DND-41 (cell line): ENCODE measurements around the gene ZNF146.
"Not testable (repeated sequence)": the region's sequence is repeated elsewhere in the genome, so short reads cannot be mapped to it uniquely, and the experiment has no call there.

Experiments used
- ATAC-seq: fragments of 200-7000 bp; cut with Tn5 transposase; 3 replicates; pipeline ENCODE4 v1.9.1; 2021; ENCODE audit warnings: low read depth; ENCODE audit not compliant: insufficient read depth
- DNase-seq: peaks from one replicate; pipeline ENCODE4 v3.0.0-alpha.2; 2020
- H2AFZ ChIP-seq: 2 replicates; pipeline ENCODE4 v1.6.0; 2012; ENCODE audit warnings: low read depth, low read length
- H3K27ac ChIP-seq: 2 replicates; pipeline ENCODE4 v1.5.1; 2012; ENCODE audit warnings: low read length, inconsistent platforms
- H3K27me3 ChIP-seq: fragments of 200-600 bp; sonication (generic); 2 replicates; pipeline ENCODE4 v1.6.0; 2012; ENCODE audit warnings: low read length, mild to moderate bottlenecking, inconsistent platforms; ENCODE audit not compliant: insufficient read depth, poor library complexity
- H3K36me3 ChIP-seq: 2 replicates; pipeline ENCODE4 v1.5.1; 2012; ENCODE audit warnings: low read length, inconsistent platforms; ENCODE audit not compliant: insufficient read depth
- H3K4me1 ChIP-seq: 2 replicates; pipeline ENCODE4 v1.5.1; 2012; ENCODE audit warnings: mild to moderate bottlenecking, low read length; ENCODE audit not compliant: insufficient read depth
- H3K4me2 ChIP-seq: 2 replicates; pipeline ENCODE4 v1.6.0; 2012; ENCODE audit warnings: mild to moderate bottlenecking, moderate library complexity, low read length, inconsistent platforms; ENCODE audit not compliant: insufficient read depth
- H3K4me3 ChIP-seq, 2 experiments: fragments of 200-600 bp in 1 of 2; shearing (Covaris generic) in 1 of 2; 2 replicates each; pipeline ENCODE4 v1.5.1; 2012 to 2016; ENCODE audit warnings: inconsistent platforms in 2 of 2, low read length in 2 of 2, mild to moderate bottlenecking in 2 of 2, low read depth in 1 of 2, moderate library complexity in 1 of 2
- H3K79me2 ChIP-seq: 2 replicates; pipeline ENCODE4 v1.6.0; 2012; ENCODE audit warnings: low read length, inconsistent platforms; ENCODE audit not compliant: insufficient read depth
- H3K9ac ChIP-seq: 2 replicates; pipeline ENCODE4 v1.6.0; 2012; ENCODE audit warnings: low read depth, mild to moderate bottlenecking, inconsistent platforms, low read length, moderate library complexity
- H3K9me3 ChIP-seq: 2 replicates; pipeline ENCODE4 v1.5.1; 2012; ENCODE audit warnings: low read length, moderate library complexity, mild to moderate bottlenecking, inconsistent platforms; ENCODE audit not compliant: insufficient read depth, severe bottlenecking
- H4K20me1 ChIP-seq: 2 replicates; pipeline ENCODE4 v1.6.0; 2012; ENCODE audit warnings: low read length; ENCODE audit not compliant: insufficient read depth
- CTCF ChIP-seq: IDR thresholded peaks from 2 replicates; pipeline ENCODE4 v1.5.1; 2012; ENCODE audit warnings: borderline replicate concordance, low read length, moderate library complexity, mild to moderate bottlenecking; ENCODE audit not compliant: poor library complexity, severe bottlenecking; ENCODE audit errors: extremely low read depth
- EZH2 ChIP-seq: IDR thresholded peaks from 3 replicates; pipeline ENCODE4 v1.6.1; 2012; ENCODE audit warnings: borderline replicate concordance, low read depth, mild to moderate bottlenecking, moderate library complexity, low read length, inconsistent platforms; ENCODE audit not compliant: severe bottlenecking

The ZNF146 gene

GRCh38 chr19:36214386-36215275 is at the start of gene ZNF146, which contains the start of gene ZNF565:
Gene ZNF146 (plus strand): TSS chr19:36215106. CDS start chr19:36236441, 21,335 bp downstream.
Gene ZNF565 (minus strand): TSS chr19:36214665. CDS start chr19:36201985, 12,680 bp downstream.
- peak within 1 kb of the TSS; percentile 96 for H3K27ac ChIP-seq
- DNase-seq (peak; percentile 98), ATAC-seq (peak; percentile 91)
- peaks cover 22% of the 10 kb centered on the region for H4K20me1 ChIP-seq
- peak within 1 kb of the TSS; percentile 85 for H3K4me2 ChIP-seq
- peak within 1 kb of the TSS; percentile 88 for H3K9ac ChIP-seq
- peak within 1 kb of the TSS; percentile 70 to 78 for H3K4me3 ChIP-seq
- TF ChIP-seq CTCF (peak; percentile 6), EZH2 (no peak)
- peak within 1 kb of the TSS; percentile 96 for H2AFZ ChIP-seq
- H3K9me3 ChIP-seq = peaks cover 2% of the 10 kb centered on the region
- peaks cover 64% of the 10 kb centered on the region for H3K79me2 ChIP-seq
- H3K27me3 ChIP-seq = no peaks in the 10 kb centered on the region
- peaks cover 23% of the 10 kb centered on the region for H3K36me3 ChIP-seq
- H3K4me1 ChIP-seq = peaks cover 48% of the 10 kb centered on the region

- TF ChIP-seq CTCF = no peak
- no peak for TF ChIP-seq EZH2
- Histone ChIP-seq H3K4me2 (no peak overlapping the region), H3K4me1 (peaks cover 5% of the 10 kb centered on the region), H2AFZ (no peak overlapping the region), H4K20me1 (no peaks in the 10 kb centered on the region), H3K9ac (no peak overlapping the region), H3K9me3 (no peaks in the 10 kb centered on the region), H3K36me3 (no peaks in the 10 kb centered on the region; the same call in 1 of the 2 replicates), H3K27ac (no peak overlapping the region), H3K4me3 (no peak overlapping the region), H3K27me3 (no peaks in the 10 kb centered on the region), H3K79me2 (no peaks in the 10 kb centered on the region)
- DNase-seq (no peak), ATAC-seq (no peak)
These were observed 45.7 kb upstream of the ZNF146 start for GRCh38 chr19:36169084-36169760.

- no peak for ATAC-seq
- TF ChIP-seq CTCF = no peak
- TF ChIP-seq EZH2 = no peak
- no peak for DNase-seq
- peaks cover 5% of the 10 kb centered on the region for H3K4me1 ChIP-seq
- no peak overlapping the region for H2AFZ ChIP-seq
- no peaks in the 10 kb centered on the region for H3K9me3 ChIP-seq
- H3K27ac ChIP-seq = no peak overlapping the region
- no peaks in the 10 kb centered on the region for H3K27me3 ChIP-seq
- H3K4me3 ChIP-seq = no peak overlapping the region
- no peak overlapping the region for H3K4me2 ChIP-seq
- H4K20me1 ChIP-seq = no peaks in the 10 kb centered on the region
- H3K36me3 ChIP-seq = no peaks in the 10 kb centered on the region
- no peaks in the 10 kb centered on the region for H3K79me2 ChIP-seq
- H3K9ac ChIP-seq = no peak overlapping the region
These were observed 42.1 kb upstream of the ZNF146 start for GRCh38 chr19:36172852-36173251.

GRCh38 chr19:36173846-36174245 is 41.1 kb upstream of the ZNF146 start:
- H2AFZ ChIP-seq, H3K27ac ChIP-seq, H3K9ac ChIP-seq, H3K79me2 ChIP-seq, H3K27me3 ChIP-seq, H3K4me2 ChIP-seq, H3K4me1 ChIP-seq, DNase-seq, H3K9me3 ChIP-seq, H3K36me3 ChIP-seq, H4K20me1 ChIP-seq, ATAC-seq, H3K4me3 ChIP-seq: not testable (repeated sequence)

GRCh38 chr19:36179077-36179476 is 35.8 kb upstream of the ZNF146 start:
- not testable (repeated sequence) for H3K4me2 ChIP-seq, H3K4me3 ChIP-seq, H3K27ac ChIP-seq, H2AFZ ChIP-seq, H3K79me2 ChIP-seq, H3K27me3 ChIP-seq, ATAC-seq, H3K9me3 ChIP-seq, H3K4me1 ChIP-seq, H4K20me1 ChIP-seq, H3K9ac ChIP-seq, DNase-seq
- H3K36me3 ChIP-seq = peaks cover 10% of the 10 kb centered on the region
